ENCODE measurements around the gene MOK.

DNA sequence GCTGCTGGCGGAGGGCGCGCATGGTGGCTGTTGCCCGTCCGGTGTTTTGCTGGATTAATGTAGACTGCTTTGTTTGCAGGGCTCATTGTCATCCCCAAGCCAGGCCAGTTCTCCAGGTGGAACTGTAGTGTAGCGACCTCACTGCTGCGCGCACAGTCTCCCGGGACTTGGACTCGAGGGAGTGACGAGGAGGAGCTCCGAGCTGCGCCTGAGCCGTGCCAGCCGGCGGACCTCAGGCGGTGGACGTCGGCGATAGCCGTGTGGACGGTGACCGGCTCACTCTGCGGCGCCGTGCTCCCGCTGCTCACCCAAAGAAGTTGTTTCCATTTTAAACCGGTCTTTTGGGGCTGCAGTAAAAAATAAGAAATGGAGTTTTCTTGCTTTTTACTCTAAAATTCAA is 82.2 kb downstream of the MOK start:
- TF ChIP-seq, protein P1, sequence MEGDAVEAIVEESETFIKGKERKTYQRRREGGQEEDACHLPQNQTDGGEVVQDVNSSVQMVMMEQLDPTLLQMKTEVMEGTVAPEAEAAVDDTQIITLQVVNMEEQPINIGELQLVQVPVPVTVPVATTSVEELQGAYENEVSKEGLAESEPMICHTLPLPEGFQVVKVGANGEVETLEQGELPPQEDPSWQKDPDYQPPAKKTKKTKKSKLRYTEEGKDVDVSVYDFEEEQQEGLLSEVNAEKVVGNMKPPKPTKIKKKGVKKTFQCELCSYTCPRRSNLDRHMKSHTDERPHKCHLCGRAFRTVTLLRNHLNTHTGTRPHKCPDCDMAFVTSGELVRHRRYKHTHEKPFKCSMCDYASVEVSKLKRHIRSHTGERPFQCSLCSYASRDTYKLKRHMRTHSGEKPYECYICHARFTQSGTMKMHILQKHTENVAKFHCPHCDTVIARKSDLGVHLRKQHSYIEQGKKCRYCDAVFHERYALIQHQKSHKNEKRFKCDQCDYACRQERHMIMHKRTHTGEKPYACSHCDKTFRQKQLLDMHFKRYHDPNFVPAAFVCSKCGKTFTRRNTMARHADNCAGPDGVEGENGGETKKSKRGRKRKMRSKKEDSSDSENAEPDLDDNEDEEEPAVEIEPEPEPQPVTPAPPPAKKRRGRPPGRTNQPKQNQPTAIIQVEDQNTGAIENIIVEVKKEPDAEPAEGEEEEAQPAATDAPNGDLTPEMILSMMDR (IDR thresholded peaks at IDR 0.05), result no peak
- TF ChIP-seq POLR2AphosphoS5 (IDR thresholded peaks at IDR 0.05) (no peak), POLR2A (IDR thresholded peaks at IDR 0.05) (no peak)
